HG03025 (cell line): ENCODE data around the gene ARMH4.

ENCODE experiments used
- ATAC-seq: cut with Tn5 transposase; IDR thresholded peaks from one replicate; pipeline ENCODE4 v1.9.1; 2021; ENCODE audit warnings: mild to moderate bottlenecking, moderate library complexity; ENCODE audit not compliant: unreplicated experiment, low FRiP score

The ARMH4 gene

GRCh38 chr14:57976701-57977100 is 175.3 kb downstream of the ARMH4 start:
- no peak for ATAC-seq

GRCh38 chr14:57974896-57975295 is 177.1 kb downstream of the ARMH4 start:
- no peak for ATAC-seq

- ATAC-seq: no peak
Observed at GRCh38 chr14:57970594-57970993, 181.4 kb downstream of the ARMH4 start.

GRCh38 chr14:57970175-57970574 is 181.8 kb downstream of the ARMH4 start:
- ATAC-seq: no peak

GRCh38 chr14:57963071-57963470 is 188.9 kb downstream of the ARMH4 start:
- no peak for ATAC-seq

- no peak for ATAC-seq
Observed at GRCh38 chr14:57962325-57963035, 189.5 kb downstream of the ARMH4 start.

- no peak for ATAC-seq
Observed at GRCh38 chr14:57961786-57962060, 190.3 kb downstream of the ARMH4 start.

- ATAC-seq: no peak
Observed at GRCh38 chr14:57960946-57961785, 190.8 kb downstream of the ARMH4 start.

GRCh38 chr14:57957441-57957840 is 194.6 kb downstream of the ARMH4 start:
- no peak for ATAC-seq
